ENCODE results near the gene HES2. TPM values are rescaled to one million over a fixed set of nuclear protein-coding genes. Genes with fewer than 3 reads are reported as not detected.

Gene HES2
- total RNA-seq, 2 donors from 2014 or later = not detected

- TF ChIP-seq CTCF (conservative IDR thresholded peaks at IDR 0.05) = no peak
- Mint-ChIP-seq H3K4me3 (no peak overlapping the region), H3K36me3 (ENCODE audit: low read depth) (no peaks in the 10 kb centered on the region), H3K27ac (no peak overlapping the region), H3K27me3 (ENCODE audit: insufficient read depth) (peaks cover 49% of the 10 kb centered on the region), H3K9me3 (no peaks in the 10 kb centered on the region), H3K4me1 (no peaks in the 10 kb centered on the region)
- Histone ChIP-seq H3K9ac (ENCODE audit: extremely low read depth, low read length, poor library complexity, severe bottlenecking) (no peak overlapping the region), H3K9me3 (ENCODE audit: control insufficient read depth, low read length) (no peaks in the 10 kb centered on the region), H3K4me1 (ENCODE audit: control insufficient read depth, insufficient read depth, low read length) (no peaks in the 10 kb centered on the region), H3K27me3 (ENCODE audit: control insufficient read depth, insufficient read depth, low read length, poor library complexity, severe bottlenecking) (peaks cover 19% of the 10 kb centered on the region), H3K36me3 (ENCODE audit: control insufficient read depth, insufficient read depth, low read length) (no peaks in the 10 kb centered on the region), H3K4me3 (ENCODE audit: low read length) (no peak overlapping the region), H3K27ac (ENCODE audit: low read depth, low read length) (no peak overlapping the region)
- DNase-seq = no peak
- WGBS, 2 experiments (ENCODE audit: insufficient coverage in 1 of 2, insufficient read length in 1 of 2) = 90 to 94% methylated on average over 2 to 6 of the region's 6 CpGs
Measured at GRCh38 chr1:6408023-6408422, 11.7 kb downstream of the HES2 start.

- H3K9me3 ChIP-seq (ENCODE audit: control insufficient read depth, low read length) = no peaks in the 10 kb centered on the region
- H3K4me3 ChIP-seq (ENCODE audit: low read length) = no peak overlapping the region
- TF ChIP-seq CTCF (conservative IDR thresholded peaks at IDR 0.05) = no peak
- DNase-seq = no peak
- peaks cover 9% of the 10 kb centered on the region for H3K27me3 ChIP-seq (ENCODE audit: control insufficient read depth, insufficient read depth, low read length, poor library complexity, severe bottlenecking)
- H3K27ac ChIP-seq (ENCODE audit: low read depth, low read length) = no peak overlapping the region
- H3K36me3 Mint-ChIP-seq (ENCODE audit: low read depth) = no peaks in the 10 kb centered on the region
- H3K9ac ChIP-seq (ENCODE audit: extremely low read depth, low read length, poor library complexity, severe bottlenecking) = no peak overlapping the region
- H3K36me3 ChIP-seq (ENCODE audit: control insufficient read depth, insufficient read depth, low read length) = no peaks in the 10 kb centered on the region
- no peaks in the 10 kb centered on the region for H3K4me1 Mint-ChIP-seq
- no peak overlapping the region for H3K4me3 Mint-ChIP-seq
- H3K9me3 Mint-ChIP-seq = no peaks in the 10 kb centered on the region
- H3K4me1 ChIP-seq (ENCODE audit: control insufficient read depth, insufficient read depth, low read length) = no peaks in the 10 kb centered on the region
- peaks cover 43% of the 10 kb centered on the region for H3K27me3 Mint-ChIP-seq (ENCODE audit: insufficient read depth)
- H3K27ac Mint-ChIP-seq = no peak overlapping the region
- 81 to 91% methylated on average over 6 of the region's 6 CpGs for WGBS, 2 experiments (ENCODE audit: insufficient coverage in 1 of 2, insufficient read length in 1 of 2)
Measured at GRCh38 chr1:6401673-6402072, 18.0 kb downstream of the HES2 start.

- H3K27me3 ChIP-seq (ENCODE audit: control insufficient read depth, insufficient read depth, low read length, poor library complexity, severe bottlenecking) = no peaks in the 10 kb centered on the region
- no peak overlapping the region for H3K27ac ChIP-seq (ENCODE audit: low read depth, low read length)
- peaks cover under 1% of the 10 kb centered on the region for H3K4me1 Mint-ChIP-seq
- H3K9me3 Mint-ChIP-seq = no peaks in the 10 kb centered on the region
- H3K4me3 Mint-ChIP-seq = no peak overlapping the region
- no peak overlapping the region for H3K27ac Mint-ChIP-seq
- 82 to 100% methylated on average over 1 to 3 of the region's 3 CpGs for WGBS, 2 experiments (ENCODE audit: insufficient coverage in 1 of 2, insufficient read length in 1 of 2)
- H3K9ac ChIP-seq (ENCODE audit: extremely low read depth, low read length, poor library complexity, severe bottlenecking) = no peak overlapping the region
- DNase-seq = no peak
- no peaks in the 10 kb centered on the region for H3K4me1 ChIP-seq (ENCODE audit: control insufficient read depth, insufficient read depth, low read length)
- TF ChIP-seq CTCF (conservative IDR thresholded peaks at IDR 0.05) = no peak
- no peaks in the 10 kb centered on the region for H3K36me3 Mint-ChIP-seq (ENCODE audit: low read depth)
- no peaks in the 10 kb centered on the region for H3K9me3 ChIP-seq (ENCODE audit: control insufficient read depth, low read length)
- H3K4me3 ChIP-seq (ENCODE audit: low read length) = no peak overlapping the region
- no peaks in the 10 kb centered on the region for H3K36me3 ChIP-seq (ENCODE audit: control insufficient read depth, insufficient read depth, low read length)
- H3K27me3 Mint-ChIP-seq (ENCODE audit: insufficient read depth) = peaks cover 38% of the 10 kb centered on the region
Measured at GRCh38 chr1:6399294-6399693, 20.4 kb downstream of the HES2 start.

Data from endodermal cell (in vitro differentiated cells).